H9 (cell line): ENCODE results near the gene USP13. TPM values are rescaled to one million over a fixed set of nuclear protein-coding genes. Genes with fewer than 3 reads are reported as not detected.

Experiments
- DNase-seq: peaks from one replicate; pipeline ENCODE4 v3.0.0-alpha.2; 2017
- H2AFZ ChIP-seq: one replicate; pipeline ENCODE4 v1.6.1; 2013; ENCODE audit warnings: mild to moderate bottlenecking, low read length, control low read depth, moderate library complexity
- H2AK5ac ChIP-seq: 2 replicates; pipeline ENCODE4 v1.6.1; 2013; ENCODE audit warnings: low read length, control low read depth, mixed read lengths; ENCODE audit not compliant: insufficient read length
- H2BK120ac ChIP-seq: one replicate; pipeline ENCODE4 v1.6.1; 2013; ENCODE audit warnings: low read depth, mild to moderate bottlenecking, low read length, control low read depth, inconsistent platforms; ENCODE audit not compliant: poor library complexity, severe bottlenecking
- H2BK12ac ChIP-seq: 2 replicates; pipeline ENCODE4 v1.6.1; 2013; ENCODE audit warnings: low read length, control low read depth, mixed read lengths, low read depth; ENCODE audit not compliant: insufficient read length
- H2BK15ac ChIP-seq: 2 replicates; pipeline ENCODE4 v1.6.1; 2013; ENCODE audit warnings: low read depth, low read length, control low read depth
- H2BK20ac ChIP-seq: one replicate; pipeline ENCODE4 v1.6.1; 2013; ENCODE audit warnings: low read depth, mild to moderate bottlenecking, low read length, control low read depth, inconsistent platforms; ENCODE audit not compliant: poor library complexity, severe bottlenecking
- H2BK5ac ChIP-seq: 2 replicates; pipeline ENCODE4 v1.6.1; 2013; ENCODE audit warnings: low read length, control low read depth, mixed read lengths; ENCODE audit not compliant: insufficient read length
- H3K14ac ChIP-seq: 2 replicates; pipeline ENCODE4 v1.6.1; 2013; ENCODE audit warnings: low read length, control low read depth; ENCODE audit not compliant: insufficient read depth
- H3K18ac ChIP-seq: 2 replicates; pipeline ENCODE4 v1.6.1; 2013; ENCODE audit warnings: low read depth, mild to moderate bottlenecking, mixed read lengths, low read length, control low read depth; ENCODE audit not compliant: insufficient read length
- H3K23ac ChIP-seq: 2 replicates; pipeline ENCODE4 v1.6.1; 2013; ENCODE audit warnings: low read length, control low read depth, mixed read lengths, low read depth; ENCODE audit not compliant: insufficient read length
- H3K23me2 ChIP-seq: 2 replicates; pipeline ENCODE4 v1.6.1; 2013; ENCODE audit warnings: low read depth, mild to moderate bottlenecking, mixed read lengths, low read length, control low read depth; ENCODE audit not compliant: insufficient read length, poor library complexity, severe bottlenecking
- H3K27ac ChIP-seq: 2 replicates; pipeline ENCODE4 v1.5.1; 2013; ENCODE audit warnings: low read length, control low read depth, mixed read lengths, low read depth; ENCODE audit not compliant: insufficient read length
- H3K27me3 ChIP-seq: 2 replicates; pipeline ENCODE4 v1.6.1; 2013; ENCODE audit warnings: low read length, control low read depth, inconsistent platforms; ENCODE audit not compliant: insufficient read depth
- H3K4ac ChIP-seq: 2 replicates; pipeline ENCODE4 v1.6.1; 2013; ENCODE audit warnings: low read depth, mild to moderate bottlenecking, control low read depth, inconsistent platforms, low read length, moderate library complexity
- H3K4me1 ChIP-seq: 2 replicates; pipeline ENCODE4 v1.6.1; 2013; ENCODE audit warnings: low read length, control low read depth, inconsistent platforms; ENCODE audit not compliant: insufficient read depth
- H3K4me2 ChIP-seq: 2 replicates; pipeline ENCODE4 v1.6.1; 2013; ENCODE audit warnings: low read length, control low read depth, mixed read lengths; ENCODE audit not compliant: insufficient read length, insufficient read depth
- H3K56ac ChIP-seq: 2 replicates; pipeline ENCODE4 v1.6.1; 2013; ENCODE audit warnings: low read depth, mild to moderate bottlenecking, mixed read lengths, low read length, control low read depth; ENCODE audit not compliant: insufficient read length
- H3K79me1 ChIP-seq: 2 replicates; pipeline ENCODE4 v1.6.1; 2013; ENCODE audit warnings: low read depth, mild to moderate bottlenecking, moderate library complexity, low read length, control low read depth, inconsistent platforms; ENCODE audit not compliant: insufficient read depth, poor library complexity, severe bottlenecking
- H3K79me2 ChIP-seq: 2 replicates; pipeline ENCODE4 v1.6.1; 2013; ENCODE audit warnings: low read length, control low read depth, inconsistent platforms; ENCODE audit not compliant: insufficient read depth
- H3K9ac ChIP-seq: 2 replicates; pipeline ENCODE4 v1.6.1; 2013; ENCODE audit warnings: low read length, control low read depth, mixed read lengths; ENCODE audit not compliant: insufficient read length; ENCODE audit errors: extremely low read depth
- H3K9me3 ChIP-seq: one replicate; pipeline ENCODE4 v1.6.1; 2013; ENCODE audit warnings: low read depth, low read length, inconsistent platforms; ENCODE audit not compliant: control insufficient read depth
- H3T11ph ChIP-seq: one replicate; pipeline ENCODE4 v1.6.1; 2013; ENCODE audit warnings: mild to moderate bottlenecking, low read length, control low read depth, inconsistent platforms
- H4K20me1 ChIP-seq: one replicate; pipeline ENCODE4 v1.6.1; 2013; ENCODE audit not compliant: control insufficient read depth, insufficient read length, insufficient read depth
- H4K5ac ChIP-seq: 2 replicates; pipeline ENCODE4 v1.6.1; 2013; ENCODE audit warnings: low read depth, mild to moderate bottlenecking, mixed read lengths, low read length, control low read depth; ENCODE audit not compliant: insufficient read length
- H4K8ac ChIP-seq: replicated peaks from 2 replicates; pipeline ENCODE4 v1.6.1; 2013; ENCODE audit warnings: low read length, control low read depth, mixed read lengths, low read depth; ENCODE audit not compliant: insufficient read length
- H4K91ac ChIP-seq: 2 replicates; pipeline ENCODE4 v1.6.1; 2013; ENCODE audit warnings: low read depth, mild to moderate bottlenecking, moderate library complexity, mixed read lengths, low read length, control low read depth; ENCODE audit not compliant: insufficient read length
- H3K27ac Mint-ChIP-seq, 3 experiments: 2 replicates in 2 of 3; 3 replicates in 1 of 3; pipeline ENCODE4 v1.8.0; 2020 to 2021; ENCODE audit warnings: mixed read lengths in 3 of 3, mild to moderate bottlenecking in 1 of 3, moderate library complexity in 1 of 3
- H3K27me3 Mint-ChIP-seq: 2 replicates; pipeline ENCODE4 v1.8.0; 2021; ENCODE audit warnings: low read depth, mild to moderate bottlenecking, moderate library complexity, mixed read lengths
- H3K36me3 Mint-ChIP-seq, 3 experiments: 2 replicates in 2 of 3; 3 replicates in 1 of 3; pipeline ENCODE4 v1.8.0; 2020 to 2021; ENCODE audit warnings: low read depth in 3 of 3, mixed read lengths in 3 of 3; ENCODE audit not compliant: insufficient read depth in 1 of 3
- H3K4me1 Mint-ChIP-seq, 2 experiments: 2 replicates each; pipeline ENCODE4 v1.8.0; 2020; ENCODE audit warnings: mixed read lengths in 2 of 2
- H3K4me3 Mint-ChIP-seq, 2 experiments: 2 replicates in 1 of 2; 3 replicates in 1 of 2; pipeline ENCODE4 v1.8.0; 2020 to 2021; ENCODE audit warnings: mild to moderate bottlenecking in 2 of 2, mixed read lengths in 2 of 2, moderate library complexity in 1 of 2
- H3K9me3 Mint-ChIP-seq, 2 experiments: 2 replicates in 1 of 2; 3 replicates in 1 of 2; pipeline ENCODE4 v1.8.0; 2020; ENCODE audit warnings: mild to moderate bottlenecking in 2 of 2, mixed read lengths in 2 of 2, moderate library complexity in 1 of 2
- CTCF ChIP-seq: fragments of 200-600 bp; sonication (generic); conservative IDR thresholded peaks from 3 replicates; pipeline ENCODE4 v1.8.0; 2021; ENCODE audit warnings: antibody characterized with exemption, mild to moderate bottlenecking
- WGBS: extraction: QIAGEN DNeasy Blood & Tissue Kit; methylation state at CpG from one replicate; pipeline ENCODE4 v1.1.7; 2013; ENCODE audit warnings: missing lambda C conversion rate, low lambda C conversion rate, mixed read lengths; ENCODE audit not compliant: insufficient read length; ENCODE audit errors: extremely low coverage; 5-methylcytosine and 5-hydroxymethylcytosine counted together
- total RNA-seq: library from RNA; stranded (reverse); gene quantifications from 2 replicates; pipeline ENCODE4 v1.2.1, GENCODE V29; 2021

Gene USP13
- total RNA-seq, 1 experiment from 2014 or later = 26.7 TPM

DNA sequence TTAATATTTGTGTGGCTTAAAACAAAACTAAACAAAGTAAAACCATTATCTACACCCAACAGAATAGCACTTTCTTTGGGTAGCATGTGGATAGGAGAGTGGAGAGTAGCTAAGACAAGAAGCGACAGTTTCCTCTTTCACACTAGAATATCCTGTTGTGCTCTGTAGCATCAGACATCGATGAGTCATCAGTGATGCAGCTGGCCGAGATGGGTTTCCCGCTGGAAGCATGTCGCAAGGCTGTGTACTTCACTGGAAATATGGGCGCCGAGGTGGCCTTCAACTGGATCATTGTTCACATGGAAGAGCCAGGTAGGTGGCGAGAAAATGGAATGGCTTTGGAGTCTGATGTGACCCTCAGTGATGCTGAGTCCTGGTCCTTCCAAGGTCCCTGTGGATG is 108.1 kb downstream of the USP13 start:
- Mint-ChIP-seq H3K36me3 (peaks cover 17 to 68% (median 64%) of the 10 kb centered on the region in 3 experiments), H3K9me3 (no peaks in the 10 kb centered on the region), H3K4me1 (no peaks in the 10 kb centered on the region), H3K27me3 (no peaks in the 10 kb centered on the region), H3K27ac (no peak overlapping the region; a peak in 1 of 7 replicates), H3K4me3 (no peak overlapping the region)
- no peak overlapping the region for H4K91ac ChIP-seq
- H3K9me3 ChIP-seq = no peaks in the 10 kb centered on the region
- no peaks in the 10 kb centered on the region for H4K20me1 ChIP-seq
- no peaks in the 10 kb centered on the region for H3K4me1 ChIP-seq
- H4K8ac ChIP-seq = no peak overlapping the region
- H2AFZ ChIP-seq = no peak overlapping the region
- no peak overlapping the region for H3T11ph ChIP-seq
- H3K79me1 ChIP-seq = no peaks in the 10 kb centered on the region
- DNase-seq = no peak
- no peak overlapping the region for H2AK5ac ChIP-seq
- H2BK120ac ChIP-seq = no peak overlapping the region
- H3K56ac ChIP-seq = no peak overlapping the region
- H3K4ac ChIP-seq = no peak overlapping the region
- WGBS = no CpG with 5 or more reads among the region's 8 CpGs
- H3K27me3 ChIP-seq = no peaks in the 10 kb centered on the region
- no peak overlapping the region for H4K5ac ChIP-seq
- H3K9ac ChIP-seq = no peak overlapping the region
- H2BK12ac ChIP-seq = no peak overlapping the region
- H3K14ac ChIP-seq = no peak overlapping the region
- H3K18ac ChIP-seq = no peak overlapping the region
- H3K4me2 ChIP-seq = no peak overlapping the region
- no peaks in the 10 kb centered on the region for H3K79me2 ChIP-seq
- H2BK15ac ChIP-seq = no peak overlapping the region
- no peaks in the 10 kb centered on the region for H3K23me2 ChIP-seq
- no peak overlapping the region for H2BK5ac ChIP-seq
- TF ChIP-seq CTCF = no peak
- H3K23ac ChIP-seq = no peak overlapping the region
- H2BK20ac ChIP-seq = no peak overlapping the region
- no peak overlapping the region for H3K27ac ChIP-seq
